ENCODE results near the gene MTARC1. TPM values are rescaled to one million over a fixed set of nuclear protein-coding genes. Genes with fewer than 3 reads are reported as not detected.

Gene MTARC1
- total and polyA plus RNA-seq, 7 donors, result 5.3 to 31.4 (median 11.2) TPM

GRCh38 chr1:220755309-220755708 lies 31.4 kb upstream of the MTARC1 start:
- Histone ChIP-seq H3K4me3 (no peak overlapping the region), H3K9me3 (no peaks in the 10 kb centered on the region), H3K27ac (no peak overlapping the region), H3K36me3 (peaks cover 0 to 31% (median 21%) of the 10 kb centered on the region in 4 donors), H3K4me1 (peaks cover 0 to 14% (median 13%) of the 10 kb centered on the region in 4 donors), H3K27me3 (no peaks in the 10 kb centered on the region)
- no peak for TF ChIP-seq CTCF (IDR thresholded peaks at IDR 0.05)
- TF ChIP-seq POLR2AphosphoS5 (IDR thresholded peaks at IDR 0.05), result no peak
- TF ChIP-seq EP300 (IDR thresholded peaks at IDR 0.05), result no peak
- TF ChIP-seq POLR2A (IDR thresholded peaks at IDR 0.05), result no peak
- no peak for DNase-seq
- WGBS, 2 donors, result 78 to 93% methylated on average over 6 of the region's 6 CpGs
- intact Hi-C loops (cut with DNase I), result no loop called here

GRCh38 chr1:220757441-220757840 lies 29.3 kb upstream of the MTARC1 start:
- Histone ChIP-seq H3K4me1 (peaks cover 0 to 4% (median 0%) of the 10 kb centered on the region in 4 donors), H3K27ac (no peak overlapping the region), H3K9me3 (no peaks in the 10 kb centered on the region), H3K36me3 (peaks cover 0 to 44% (median 25%) of the 10 kb centered on the region in 4 donors), H3K4me3 (no peak overlapping the region), H3K27me3 (no peaks in the 10 kb centered on the region)
- WGBS, 2 donors, result 87% methylated on average over 3 of the region's 3 CpGs
- TF ChIP-seq POLR2AphosphoS5 (IDR thresholded peaks at IDR 0.05), result no peak
- DNase-seq, result no peak
- intact Hi-C loops (cut with DNase I), result no loop called here

DNA sequence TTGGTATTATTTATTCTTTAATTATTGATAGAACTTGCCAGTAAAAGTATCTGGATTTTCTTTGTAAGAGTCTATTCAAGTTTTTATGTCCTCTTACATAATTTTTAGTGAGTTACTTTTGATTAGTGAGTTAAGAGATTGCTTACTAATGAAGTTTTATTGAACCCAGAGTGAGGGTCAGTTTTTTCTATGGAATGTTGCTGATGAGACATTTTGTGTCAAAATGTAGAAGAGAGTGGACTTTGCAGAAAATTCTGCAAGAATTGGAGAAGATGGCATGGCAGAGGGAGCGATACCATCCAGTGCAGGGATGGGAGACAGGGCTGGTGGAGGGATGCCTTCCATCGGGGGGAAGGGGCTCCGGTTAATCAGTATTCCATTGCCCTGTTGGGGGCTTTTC lies 27.6 kb upstream of the MTARC1 start:
- intact Hi-C loops (cut with DNase I), result no loop called here
- no peak for TF ChIP-seq EP300 (IDR thresholded peaks at IDR 0.05)
- TF ChIP-seq POLR2AphosphoS5 (IDR thresholded peaks at IDR 0.05), result no peak
- no peak for TF ChIP-seq POLR2A (IDR thresholded peaks at IDR 0.05)
- TF ChIP-seq CTCF (IDR thresholded peaks at IDR 0.05), result no peak
- DNase-seq, result no peak
- Histone ChIP-seq H3K27me3 (no peaks in the 10 kb centered on the region), H3K27ac (no peak overlapping the region), H3K9me3 (no peaks in the 10 kb centered on the region), H3K4me3 (no peak overlapping the region), H3K36me3 (peaks cover 0 to 60% (median 30%) of the 10 kb centered on the region in 4 donors), H3K4me1 (no peaks in the 10 kb centered on the region)
- WGBS, 2 donors, result 96 to 98% methylated on average over 3 of the region's 3 CpGs

DNA sequence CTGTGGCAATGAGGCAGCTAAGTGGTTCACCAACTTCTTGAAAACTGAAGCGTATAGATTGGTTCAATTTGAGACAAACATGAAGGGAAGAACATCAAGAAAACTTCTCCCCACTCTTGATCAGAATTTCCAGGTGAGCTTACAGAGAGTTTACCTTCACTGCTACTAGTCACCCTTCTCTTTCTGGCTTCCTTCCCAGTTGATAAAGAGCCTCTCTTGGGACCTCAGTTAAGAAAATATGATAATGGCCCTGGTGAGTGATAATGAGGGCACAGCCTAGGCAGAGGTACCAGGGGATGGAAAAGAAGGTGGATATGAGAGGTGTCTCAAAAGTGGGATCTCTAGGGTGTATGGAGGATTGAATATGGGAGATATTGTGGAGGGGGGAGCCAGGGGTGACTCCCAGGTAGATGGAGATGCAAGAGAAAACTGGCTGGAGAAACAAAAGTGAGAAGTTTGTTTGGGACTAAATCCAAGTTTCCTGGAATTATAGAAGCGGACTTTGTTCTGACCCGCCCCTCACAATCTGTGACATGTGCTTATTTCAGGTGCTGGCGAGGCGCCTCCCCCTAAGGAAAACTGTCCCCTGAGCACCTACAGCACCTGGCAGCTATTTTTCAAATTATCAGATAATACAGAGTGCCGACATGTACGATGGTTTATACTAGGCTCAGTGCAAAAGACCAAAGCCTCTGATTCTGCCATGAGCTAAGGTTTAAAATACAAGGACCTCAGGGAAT lies 24.9 kb upstream of the MTARC1 start:
- H3K36me3 ChIP-seq, result peaks cover 0 to 42% (median 12%) of the 10 kb centered on the region in 4 donors

More for the DNA sequence above, 24.9 kb upstream of the MTARC1 start:
- Histone ChIP-seq H3K4me3 (no peak overlapping the region), H3K27me3 (no peaks in the 10 kb centered on the region), H3K4me1 (no peaks in the 10 kb centered on the region), H3K27ac (no peak overlapping the region), H3K9me3 (no peaks in the 10 kb centered on the region)
- DNase-seq, result no peak
- TF ChIP-seq EP300 (IDR thresholded peaks at IDR 0.05), result no peak
- no peak for TF ChIP-seq CTCF (IDR thresholded peaks at IDR 0.05)
- TF ChIP-seq POLR2AphosphoS5 (IDR thresholded peaks at IDR 0.05), result no peak
- TF ChIP-seq POLR2A (IDR thresholded peaks at IDR 0.05), result no peak
- intact Hi-C loops (cut with DNase I), result no loop called here
- 21 to 73% methylated on average over 7 of the region's 7 CpGs for whole genome bisulfite sequencing, 2 donors
